Kidney tubule cell (primary cell): ENCODE measurements around the gene NR2E3.
A peak's percentile ranks its signal among the peaks of the same experiment; 100 is the strongest.

Experiments used
- DNase-seq: peaks from one replicate; pipeline ENCODE4 v3.0.0-alpha.2; 2018; ENCODE audit warnings: low spot score

Gene NR2E3

DNA sequence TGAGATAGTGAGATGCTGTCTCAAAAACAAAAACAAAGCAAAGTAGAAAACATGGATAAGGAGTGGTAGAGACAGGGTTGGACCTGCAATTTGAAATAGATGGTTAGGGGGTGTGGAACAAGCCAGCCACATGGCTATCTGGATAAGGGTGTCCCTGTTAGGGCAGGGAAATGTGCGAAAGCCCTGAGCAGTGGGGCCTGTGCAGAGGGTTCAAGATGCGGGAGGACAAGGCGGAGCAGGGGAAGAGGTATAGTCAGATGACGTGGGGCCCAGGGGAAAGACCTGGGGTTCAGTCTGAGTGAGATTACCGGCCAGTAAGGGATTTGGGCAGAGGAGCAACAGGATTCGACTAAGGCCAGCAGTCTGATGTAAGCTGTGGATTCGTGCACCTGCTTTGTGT lies 18.4 kb upstream of the NR2E3 start:
- no peak for DNase-seq

GRCh38 chr15:71792521-71792920 lies 17.8 kb upstream of the NR2E3 start:
- peak; percentile 86 for DNase-seq

DNA sequence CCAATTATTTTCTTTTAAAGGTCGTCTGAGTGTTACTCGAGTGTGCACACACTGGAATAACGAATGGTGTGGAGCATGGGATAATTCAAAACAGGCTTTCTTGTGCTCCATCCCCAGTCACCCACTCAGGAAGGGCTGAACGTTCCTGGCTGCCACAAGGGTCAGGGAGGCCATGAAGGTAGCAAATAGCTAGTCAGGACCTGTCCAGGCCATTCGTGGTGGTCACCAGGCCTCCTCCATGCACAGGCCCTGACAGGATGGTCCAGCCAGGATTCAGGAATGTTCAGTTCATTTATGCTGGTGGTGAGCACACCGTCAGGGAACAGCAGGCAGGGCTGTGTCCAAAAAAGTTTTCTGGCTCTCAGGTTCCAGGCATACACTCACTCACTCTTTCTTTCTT lies 11.7 kb upstream of the NR2E3 start:
- no peak for DNase-seq

GRCh38 chr15:71800190-71800589 lies 10.2 kb upstream of the NR2E3 start:
- peak; percentile 93 for DNase-seq

- peak; percentile 79 for DNase-seq
Observed at GRCh38 chr15:71800835-71801745, 9.3 kb upstream of the NR2E3 start.

GRCh38 chr15:71801935-71802655 lies 8.3 kb upstream of the NR2E3 start:
- no peak for DNase-seq

DNA sequence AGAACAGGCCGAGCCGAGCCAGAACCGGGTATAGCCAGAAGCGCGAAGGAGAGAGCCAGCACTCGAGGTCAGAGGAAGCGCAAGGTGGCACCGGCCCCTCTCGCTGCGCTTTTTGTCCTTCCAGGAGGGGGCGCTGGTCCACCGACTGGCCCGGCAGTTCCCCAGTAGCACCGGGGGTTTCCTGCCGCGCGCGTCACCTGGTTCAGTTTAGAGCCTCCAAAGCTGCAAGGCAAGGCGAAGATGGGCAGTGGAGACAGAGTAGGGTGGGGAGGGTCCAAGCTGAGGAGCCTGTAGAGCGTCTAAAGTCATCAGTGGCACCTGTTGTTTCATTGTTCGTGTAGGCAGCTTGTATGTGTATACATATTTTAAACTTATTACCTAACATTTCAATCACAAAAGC lies 7.6 kb upstream of the NR2E3 start:
- DNase-seq = no peak

DNA sequence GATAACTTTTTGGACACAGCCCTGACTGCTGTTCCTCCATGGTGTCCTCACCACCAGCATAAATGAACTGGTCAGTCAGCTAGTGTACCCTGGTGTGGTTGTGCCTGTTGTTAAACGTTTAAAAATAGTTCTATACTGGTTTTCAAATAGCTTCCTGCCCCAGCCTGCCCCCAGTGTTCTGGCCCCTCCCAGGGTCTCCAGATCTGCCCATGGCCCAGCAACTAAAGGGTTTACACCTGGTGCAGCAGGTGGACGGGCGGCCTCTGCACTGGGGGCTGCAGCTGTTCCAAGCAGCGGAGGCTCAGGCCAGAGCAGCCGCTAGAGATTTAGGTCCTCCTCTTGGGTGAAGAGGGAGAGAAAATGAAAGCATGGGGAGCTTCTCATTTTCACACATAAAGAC lies 6.1 kb upstream of the NR2E3 start:
- DNase-seq = no peak

DNA sequence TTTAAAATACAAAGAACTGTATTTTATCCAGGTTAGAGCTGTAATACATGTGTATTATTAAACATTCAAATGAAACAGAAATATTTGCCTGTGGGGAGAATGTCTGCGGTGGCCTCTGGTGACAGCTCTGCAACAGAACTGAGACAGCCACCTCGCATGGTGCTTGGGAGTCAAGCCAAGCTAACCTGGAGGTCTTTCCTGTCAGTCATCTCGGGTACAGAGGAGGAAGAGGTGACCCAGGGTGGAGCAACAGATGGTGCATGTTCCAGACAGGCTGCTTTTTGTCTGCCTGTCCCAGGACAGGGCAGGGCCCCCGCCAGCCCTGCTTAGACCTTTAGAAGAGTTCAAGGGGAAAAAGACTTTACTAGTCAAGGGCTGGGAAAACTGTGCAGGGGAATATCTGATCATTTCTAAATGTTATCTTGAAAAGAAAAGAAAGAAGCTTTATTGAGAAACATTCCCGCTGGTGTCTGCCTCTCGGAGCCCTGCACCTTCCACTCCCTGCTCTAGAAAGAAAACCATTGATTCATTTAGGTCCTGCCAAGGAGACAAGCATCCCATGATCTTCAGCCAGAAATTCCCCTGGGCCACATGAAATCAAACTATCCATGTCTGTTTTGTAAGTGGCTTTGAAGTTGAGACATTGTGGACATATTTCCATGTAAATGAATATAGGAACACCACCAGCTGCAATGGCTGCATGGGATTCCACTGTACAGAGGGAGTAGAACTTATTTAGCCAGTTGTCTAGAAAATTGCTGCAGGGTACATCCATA lies 5.5 kb upstream of the NR2E3 start:
- DNase-seq = peak; percentile 32

GRCh38 chr15:71806452-71806931 lies 3.9 kb upstream of the NR2E3 start:
- peak; percentile 61 for DNase-seq

DNA sequence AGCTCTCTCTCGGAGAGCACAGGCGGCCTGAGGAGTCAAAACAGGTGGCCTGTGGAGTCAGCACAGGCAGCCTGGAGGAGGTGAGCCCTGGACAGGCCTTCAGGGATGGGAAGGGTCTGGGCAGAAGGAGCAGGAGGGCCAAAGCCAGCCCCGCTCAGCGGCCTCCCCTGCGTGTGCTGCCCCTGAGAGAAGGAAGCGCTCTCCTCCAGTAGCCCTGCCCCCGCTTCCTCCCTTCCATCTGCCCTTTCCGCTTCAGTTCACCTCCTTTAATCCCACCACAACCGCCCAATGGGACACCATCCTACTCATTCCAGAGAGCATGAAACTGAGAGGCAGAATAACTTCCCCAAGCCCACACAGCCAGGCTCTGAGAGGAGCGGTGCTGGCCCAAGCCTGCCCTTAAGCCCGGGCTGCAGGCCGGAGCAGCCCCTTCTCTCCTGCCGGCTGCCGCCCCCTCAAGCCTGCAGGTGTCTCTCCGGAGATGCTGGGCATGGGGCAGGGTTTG lies 3.2 kb upstream of the NR2E3 start:
- DNase-seq = peak; percentile 15

GRCh38 chr15:71807691-71808091 lies 2.7 kb upstream of the NR2E3 start:
- peak; percentile 17 for DNase-seq

- no peak for DNase-seq
Observed at GRCh38 chr15:71808311-71809020, 1.9 kb upstream of the NR2E3 start.

DNA sequence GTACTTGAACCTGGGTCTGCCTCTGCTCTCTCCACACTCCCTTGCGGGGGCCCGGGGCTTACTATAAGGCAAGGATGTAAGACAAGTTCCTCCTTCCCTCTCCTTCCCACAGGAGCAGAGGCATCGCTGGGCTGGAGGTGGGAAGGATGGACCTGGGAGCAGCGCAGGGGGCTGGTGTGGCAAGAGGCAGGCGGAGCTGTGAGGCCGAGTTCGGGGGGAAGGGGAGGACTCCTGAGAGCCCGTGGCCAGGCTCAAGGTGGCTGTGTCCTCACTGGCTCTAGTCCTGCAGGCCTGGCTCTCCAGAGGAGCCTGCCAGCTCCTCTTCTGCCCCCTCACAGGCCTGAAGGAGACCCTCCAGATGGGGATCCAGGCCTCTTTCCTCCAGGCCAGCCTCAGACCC lies 1.0 kb upstream of the NR2E3 start:
- DNase-seq = no peak

GRCh38 chr15:71811036-71811736 lies 832 bp downstream of the NR2E3 start:
- DNase-seq = no peak

DNA sequence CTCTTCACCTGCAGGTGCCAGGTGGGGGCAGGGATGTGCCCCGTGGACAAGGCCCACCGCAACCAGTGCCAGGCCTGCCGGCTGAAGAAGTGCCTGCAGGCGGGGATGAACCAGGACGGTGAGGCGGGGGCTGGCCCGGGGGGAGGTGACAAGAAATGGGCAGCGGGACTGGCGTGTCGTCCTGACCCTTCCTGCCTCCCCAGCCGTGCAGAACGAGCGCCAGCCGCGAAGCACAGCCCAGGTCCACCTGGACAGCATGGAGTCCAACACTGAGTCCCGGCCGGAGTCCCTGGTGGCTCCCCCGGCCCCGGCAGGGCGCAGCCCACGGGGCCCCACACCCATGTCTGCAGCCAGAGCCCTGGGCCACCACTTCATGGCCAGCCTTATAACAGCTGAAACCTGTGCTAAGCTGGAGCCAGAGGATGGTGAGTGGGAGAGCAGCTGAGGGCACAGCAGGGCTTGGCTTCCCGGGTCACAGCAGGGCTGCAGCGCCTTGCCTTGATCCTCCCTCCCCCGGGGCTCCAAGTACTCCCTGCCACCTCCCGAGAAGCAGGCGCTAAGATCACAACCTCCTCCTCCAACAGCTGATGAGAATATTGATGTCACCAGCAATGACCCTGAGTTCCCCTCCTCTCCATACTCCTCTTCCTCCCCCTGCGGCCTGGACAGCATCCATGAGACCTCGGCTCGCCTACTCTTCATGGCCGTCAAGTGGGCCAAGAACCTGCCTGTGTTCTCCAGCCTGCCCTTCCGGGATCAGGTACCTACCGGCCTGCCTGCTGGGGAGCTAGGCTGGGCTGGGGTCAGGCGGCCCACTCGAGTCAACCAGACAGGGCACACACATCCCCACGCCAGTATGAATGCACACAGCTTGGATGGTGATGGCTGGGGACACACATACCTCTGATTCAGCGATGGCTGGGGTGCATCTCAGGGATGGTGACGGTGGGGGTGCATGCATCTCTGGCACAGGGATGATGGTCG lies 1.7 kb downstream of the NR2E3 start:
- DNase-seq = no peak

GRCh38 chr15:71812966-71813722 lies 2.8 kb downstream of the NR2E3 start:
- DNase-seq = no peak

- no peak for DNase-seq
Observed at GRCh38 chr15:71813723-71814470, 3.5 kb downstream of the NR2E3 start.
